Vagina (tissue), 2 donors: ENCODE measurements around the gene FAM237B.

Experiments
- POLR2A ChIP-seq, 2 donors: fragments of 450-650 bp; IDR thresholded peaks; one replicate each; pipeline ENCODE4 v1.6.1; 2017; ENCODE audit warnings: antibody characterized with exemption in 2 of 2, mild to moderate bottlenecking in 2 of 2, moderate library complexity in 2 of 2
- TF ChIP-seq, protein P1 (sequence below), 3 experiments: fragments of 450-650 bp in 2 of 3; fragments of 200-600 bp in 1 of 3; sonication (generic) in 1 of 3; IDR thresholded peaks; one replicate each; pipeline ENCODE4 v1.5.1; 2017 to 2019; ENCODE audit warnings: antibody characterized with exemption in 3 of 3, mild to moderate bottlenecking in 2 of 3, moderate library complexity in 2 of 3

DNA sequence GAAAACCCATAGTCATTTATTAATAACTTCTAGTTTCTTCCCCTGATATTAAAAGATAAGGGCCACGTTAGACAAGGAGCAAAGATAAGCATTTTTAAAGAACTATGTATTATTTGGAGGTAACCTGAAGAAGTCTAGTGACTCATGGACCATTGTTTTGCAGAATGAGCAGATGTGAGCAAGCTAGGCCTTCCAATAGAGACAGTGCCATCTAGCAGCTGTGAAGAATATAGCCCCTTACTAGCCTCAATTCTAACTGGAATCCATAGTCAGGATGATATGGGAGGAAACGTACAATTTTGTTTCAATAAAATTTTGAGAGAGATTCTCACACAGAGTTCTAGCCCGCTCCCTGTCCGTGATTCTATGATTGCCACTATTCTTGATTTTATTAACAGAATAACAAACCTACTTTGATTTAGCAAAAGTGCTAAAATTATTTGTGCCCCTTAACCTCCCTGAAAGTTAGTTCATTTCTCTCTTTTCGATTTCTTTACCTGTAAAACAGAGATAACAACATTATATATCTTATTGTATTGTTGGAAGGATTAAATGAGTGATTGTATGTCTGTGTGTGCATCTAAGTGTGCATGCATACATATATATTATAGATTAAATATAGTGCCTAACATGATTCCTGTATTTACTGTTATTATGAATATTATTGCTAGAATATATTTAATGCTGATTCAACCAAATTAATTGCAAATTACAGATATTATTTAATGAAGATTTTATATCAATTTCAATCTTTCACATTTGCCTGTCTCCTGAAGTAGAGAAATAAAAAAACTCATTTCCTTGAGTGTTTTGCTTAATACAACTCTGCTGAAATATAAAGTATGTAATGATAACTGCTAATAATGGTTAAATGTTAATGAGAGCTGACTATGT lies 22.7 kb downstream of the FAM237B start:
- TF ChIP-seq, protein P1, sequence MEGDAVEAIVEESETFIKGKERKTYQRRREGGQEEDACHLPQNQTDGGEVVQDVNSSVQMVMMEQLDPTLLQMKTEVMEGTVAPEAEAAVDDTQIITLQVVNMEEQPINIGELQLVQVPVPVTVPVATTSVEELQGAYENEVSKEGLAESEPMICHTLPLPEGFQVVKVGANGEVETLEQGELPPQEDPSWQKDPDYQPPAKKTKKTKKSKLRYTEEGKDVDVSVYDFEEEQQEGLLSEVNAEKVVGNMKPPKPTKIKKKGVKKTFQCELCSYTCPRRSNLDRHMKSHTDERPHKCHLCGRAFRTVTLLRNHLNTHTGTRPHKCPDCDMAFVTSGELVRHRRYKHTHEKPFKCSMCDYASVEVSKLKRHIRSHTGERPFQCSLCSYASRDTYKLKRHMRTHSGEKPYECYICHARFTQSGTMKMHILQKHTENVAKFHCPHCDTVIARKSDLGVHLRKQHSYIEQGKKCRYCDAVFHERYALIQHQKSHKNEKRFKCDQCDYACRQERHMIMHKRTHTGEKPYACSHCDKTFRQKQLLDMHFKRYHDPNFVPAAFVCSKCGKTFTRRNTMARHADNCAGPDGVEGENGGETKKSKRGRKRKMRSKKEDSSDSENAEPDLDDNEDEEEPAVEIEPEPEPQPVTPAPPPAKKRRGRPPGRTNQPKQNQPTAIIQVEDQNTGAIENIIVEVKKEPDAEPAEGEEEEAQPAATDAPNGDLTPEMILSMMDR (IDR thresholded peaks at IDR 0.05): no peak
- TF ChIP-seq POLR2A (IDR thresholded peaks at IDR 0.05): no peak
